GM21737 (cell line): ENCODE results near the gene NOL9.

Experiments used
- ATAC-seq: cut with Tn5 transposase; IDR thresholded peaks from one replicate; pipeline ENCODE4 v1.9.1; 2021; ENCODE audit warnings: mild to moderate bottlenecking, moderate library complexity; ENCODE audit not compliant: unreplicated experiment

The NOL9 gene

DNA sequence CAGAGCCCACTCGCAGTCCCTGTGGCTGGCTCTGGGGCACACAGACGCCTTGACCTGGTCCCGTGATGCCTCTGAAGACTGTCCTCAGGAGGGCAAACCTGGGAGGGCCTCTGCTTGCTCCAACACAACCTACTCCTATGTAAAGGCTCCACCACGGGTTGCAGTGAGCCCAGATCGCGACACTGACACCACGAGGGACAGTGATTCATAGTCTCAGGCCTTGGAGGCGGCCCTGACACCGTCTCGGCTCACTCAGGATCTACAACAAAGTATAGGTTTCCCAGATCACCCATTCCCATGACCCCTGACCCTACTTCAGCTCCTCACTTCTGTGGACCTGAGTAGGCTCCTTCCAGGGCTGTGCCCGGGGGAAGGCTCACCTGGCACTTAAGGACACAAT is 28.0 kb downstream of the NOL9 start:
- ATAC-seq = no peak

DNA sequence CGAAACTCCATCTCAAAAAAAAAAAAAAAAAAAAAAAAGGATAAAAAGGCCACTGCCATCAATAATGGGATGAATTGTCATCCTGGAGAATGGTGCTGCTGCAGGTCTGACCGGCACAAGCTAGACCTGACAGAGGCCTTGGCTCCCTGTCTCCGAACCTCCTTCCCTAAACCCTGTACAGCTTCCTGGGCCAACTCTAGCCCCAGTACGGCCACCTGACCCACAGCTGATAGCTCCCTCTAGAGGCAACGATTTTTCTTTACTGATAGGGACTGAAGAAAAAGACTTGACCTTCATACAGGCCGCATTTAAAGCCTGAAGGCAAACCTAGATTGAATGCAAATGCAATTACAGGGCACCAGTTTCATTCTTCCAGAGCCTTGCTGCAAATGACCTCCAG is 30.7 kb downstream of the NOL9 start:
- no peak for ATAC-seq

DNA sequence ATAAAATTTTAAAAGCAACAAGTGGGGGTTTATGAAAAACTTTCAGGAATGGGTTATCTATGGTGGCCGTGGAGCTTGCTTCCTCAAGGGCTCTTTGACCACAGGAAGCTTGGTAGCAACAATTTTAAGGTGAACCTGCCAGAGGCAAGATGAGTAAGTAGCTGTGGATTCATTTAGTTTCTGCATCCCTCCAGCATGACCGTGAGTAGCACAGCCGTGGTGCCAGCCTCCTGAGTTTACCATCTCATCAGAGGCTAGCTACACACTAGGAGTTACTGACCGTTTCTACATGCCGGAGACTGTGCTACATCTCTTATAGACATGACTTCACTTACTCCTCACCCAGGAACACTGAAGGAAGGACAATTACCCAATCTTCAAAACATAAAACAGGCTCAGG is 32.8 kb downstream of the NOL9 start:
- ATAC-seq = no peak

DNA sequence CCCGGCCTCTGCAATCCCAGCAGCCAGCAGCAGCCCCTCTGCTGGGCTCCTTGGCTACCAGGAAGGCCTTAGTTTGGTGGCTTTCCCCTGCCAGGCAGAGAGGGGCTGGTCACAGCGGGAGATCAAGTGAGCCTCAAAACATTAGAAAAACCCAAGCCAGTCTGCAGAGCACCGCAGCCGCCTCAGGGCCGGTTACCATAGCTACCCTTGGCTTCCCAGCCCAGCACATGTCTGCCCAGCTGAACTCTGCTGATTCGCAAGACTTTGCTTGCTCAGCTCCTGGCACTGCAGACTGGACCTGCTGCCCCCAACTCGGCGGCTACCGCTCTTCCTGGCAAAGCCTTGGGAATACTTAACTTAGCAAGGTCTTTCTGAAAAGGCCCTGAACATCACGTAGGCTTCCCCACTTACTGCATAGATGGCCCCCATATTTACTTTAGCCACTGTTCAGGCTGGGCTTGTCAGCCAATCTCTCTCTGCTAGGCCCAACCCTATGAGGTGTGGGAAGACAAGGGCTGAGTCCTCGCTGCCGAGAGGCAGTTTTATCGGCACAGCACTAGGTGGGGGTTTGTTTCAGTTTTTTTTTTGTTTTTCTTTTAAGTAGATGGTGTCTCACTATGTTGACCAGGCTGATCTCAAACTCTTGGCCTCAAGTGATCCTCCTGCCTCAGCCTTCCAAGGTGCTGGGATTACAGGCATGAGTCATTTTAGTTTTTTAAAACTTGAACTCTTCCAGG is 34.2 kb downstream of the NOL9 start:
- ATAC-seq = no peak

DNA sequence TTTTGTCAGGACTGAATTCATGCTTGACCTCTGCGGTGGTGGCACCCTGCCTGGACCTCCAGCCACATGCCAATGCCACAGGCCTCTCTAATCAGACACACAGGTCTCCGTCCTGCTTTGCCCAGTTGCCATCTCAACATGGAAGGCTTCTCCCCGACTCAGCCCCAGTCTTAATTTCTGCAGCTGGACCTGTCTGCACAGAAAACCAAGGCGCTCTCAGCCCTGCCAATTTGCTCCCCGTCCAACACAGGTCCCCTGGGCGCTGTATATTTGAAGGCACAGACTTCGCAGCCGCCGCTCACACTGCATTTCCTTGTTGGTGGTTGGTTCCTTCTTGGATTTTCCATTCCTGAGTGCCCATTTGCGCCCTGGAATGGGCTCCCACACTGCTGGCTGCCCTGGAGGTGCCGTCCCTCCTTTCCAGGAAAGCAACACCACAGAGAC is 34.8 kb downstream of the NOL9 start:
- ATAC-seq = no peak

DNA sequence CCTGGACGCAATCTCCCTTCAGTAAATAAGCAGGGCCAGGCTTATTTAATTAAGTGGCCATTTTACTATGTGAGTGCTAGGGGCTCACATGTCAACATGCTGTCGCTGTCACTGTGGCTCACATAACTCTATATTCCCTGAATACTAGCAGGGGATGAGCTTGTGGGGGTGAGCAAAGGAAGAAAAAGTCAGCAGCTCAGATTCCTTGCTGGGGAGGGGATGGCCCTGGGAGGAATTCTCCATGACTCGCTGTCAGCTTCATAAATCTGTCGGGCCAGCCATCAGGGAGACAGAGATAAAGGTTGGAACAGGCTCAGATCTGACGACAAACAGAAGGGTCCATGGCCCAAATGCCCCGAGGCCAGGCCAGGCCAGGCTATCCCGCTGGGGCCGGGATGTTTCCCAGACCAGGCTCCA is 36.9 kb downstream of the NOL9 start:
- ATAC-seq = no peak

DNA sequence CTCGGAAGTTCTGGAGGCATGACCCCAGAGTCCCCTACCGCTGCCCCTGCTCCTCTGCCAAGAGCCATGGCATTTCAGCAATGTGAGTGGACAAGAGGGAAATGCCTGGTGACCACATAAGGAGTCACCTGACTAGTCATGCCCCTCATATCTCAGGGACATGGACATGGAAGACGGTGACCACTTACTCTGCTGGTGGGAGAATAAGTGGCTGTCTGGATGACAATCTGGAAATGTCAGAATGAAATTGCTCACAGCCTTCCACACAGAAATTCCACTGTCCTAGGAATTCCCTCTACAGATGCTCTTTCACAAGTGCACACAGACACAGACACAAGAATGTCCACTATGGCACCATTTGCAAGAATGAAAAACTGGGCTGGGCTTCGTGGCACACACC is 38.5 kb downstream of the NOL9 start:
- no peak for ATAC-seq

DNA sequence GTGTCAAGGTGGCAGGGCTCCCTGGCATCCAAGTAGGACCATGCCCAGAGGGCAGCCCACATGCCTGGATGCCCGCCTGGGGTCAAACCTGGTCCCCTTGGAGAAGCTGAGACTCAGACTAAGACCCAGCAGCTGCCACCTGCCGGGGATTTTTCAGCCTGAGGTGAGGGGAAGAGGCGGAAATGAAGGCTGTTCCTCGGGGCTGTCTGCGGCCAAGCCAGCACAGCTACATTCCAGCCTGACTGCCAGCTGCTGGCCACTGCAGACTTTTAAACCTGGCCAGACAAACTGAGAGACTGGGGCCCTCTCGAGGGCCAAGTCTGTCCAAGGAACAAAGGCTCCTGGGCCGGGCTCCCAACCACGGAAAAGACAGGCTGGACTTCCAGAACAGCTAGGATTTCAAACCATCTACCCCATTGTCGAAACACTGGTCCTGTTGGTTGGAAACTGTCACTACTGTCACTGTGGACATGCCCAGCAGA is 41.0 kb downstream of the NOL9 start:
- no peak for ATAC-seq

DNA sequence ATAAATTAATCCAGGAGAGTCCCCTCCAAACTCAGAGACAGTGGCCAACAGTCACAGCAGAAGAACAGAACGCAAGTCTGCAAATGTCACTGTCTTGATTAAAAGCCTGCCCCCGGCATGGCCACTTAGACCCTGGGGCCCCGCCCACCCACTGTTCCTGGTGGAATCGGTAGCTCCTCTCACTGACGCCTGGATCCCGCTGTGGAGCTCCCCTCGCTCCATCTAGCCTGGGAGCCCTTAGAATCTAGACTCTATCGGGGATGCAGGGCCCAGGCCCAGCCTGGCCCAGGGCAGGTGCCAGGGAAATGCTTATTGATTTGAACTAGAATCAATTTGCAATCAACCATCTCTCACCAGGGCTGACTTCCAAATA is 41.4 kb downstream of the NOL9 start:
- no peak for ATAC-seq

DNA sequence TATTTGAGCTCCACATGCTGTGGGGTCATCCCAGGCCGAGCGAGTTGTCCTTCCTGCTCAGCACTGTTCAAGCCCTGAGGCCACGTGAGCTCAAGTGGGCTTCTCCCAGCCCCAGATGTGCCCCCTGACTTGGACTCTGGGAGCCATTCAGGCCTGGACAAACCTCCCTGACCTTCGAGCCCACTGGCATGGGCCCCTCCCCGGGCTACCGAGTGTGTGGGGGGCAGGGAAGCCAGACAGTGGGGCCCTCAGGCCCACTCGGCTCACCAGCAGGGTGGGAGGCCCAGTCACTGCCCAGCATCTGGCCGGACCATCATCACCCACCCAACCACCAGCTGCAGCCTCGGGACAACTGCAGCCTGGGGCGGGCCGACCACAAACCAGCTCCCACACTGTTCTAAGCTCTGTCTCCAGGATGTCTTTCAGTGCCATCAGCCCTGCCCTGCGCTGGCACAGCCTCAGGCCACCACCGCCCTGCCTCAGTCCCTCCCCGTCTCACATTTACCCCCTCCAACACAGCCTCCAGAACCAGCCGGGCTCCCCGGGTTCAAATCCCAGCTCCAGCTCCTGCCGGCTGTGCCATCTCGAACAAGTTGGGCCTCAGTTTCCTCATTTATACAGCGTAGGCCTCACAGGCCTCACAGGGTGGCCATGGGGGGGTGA is 41.9 kb downstream of the NOL9 start:
- no peak for ATAC-seq

DNA sequence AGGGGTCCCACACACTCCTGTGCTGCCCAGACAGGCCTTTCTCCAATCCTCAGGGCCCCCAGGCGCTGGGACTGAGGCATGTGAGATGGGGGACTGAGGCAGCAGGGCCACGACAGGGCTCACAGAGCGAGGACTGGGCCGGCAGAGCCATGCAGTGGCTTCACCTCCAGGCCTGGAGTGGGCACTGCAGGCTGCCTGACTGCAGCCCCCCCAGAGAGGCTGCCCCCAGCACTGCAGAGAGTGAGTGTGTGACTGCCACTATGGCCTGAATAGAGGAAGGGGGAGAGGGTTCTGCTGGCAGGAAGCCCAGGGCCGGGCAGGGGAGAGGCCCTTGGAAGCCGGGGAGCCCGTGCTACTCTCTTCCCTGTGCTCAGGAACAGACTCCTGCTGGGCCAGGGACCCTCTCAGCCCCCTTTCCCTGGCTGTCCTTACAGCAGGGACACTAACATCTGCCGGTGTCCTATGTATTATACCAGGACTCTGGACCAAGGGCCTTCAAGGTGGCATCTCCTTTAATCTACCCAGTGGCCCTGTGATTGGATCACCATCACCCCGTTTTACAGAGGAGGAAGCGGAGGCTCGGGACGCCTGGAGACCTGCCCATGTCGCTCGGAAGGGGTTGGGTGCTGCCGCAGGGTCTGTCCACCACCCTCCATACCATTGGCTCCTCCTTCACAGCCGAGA is 42.6 kb downstream of the NOL9 start:
- no peak for ATAC-seq

DNA sequence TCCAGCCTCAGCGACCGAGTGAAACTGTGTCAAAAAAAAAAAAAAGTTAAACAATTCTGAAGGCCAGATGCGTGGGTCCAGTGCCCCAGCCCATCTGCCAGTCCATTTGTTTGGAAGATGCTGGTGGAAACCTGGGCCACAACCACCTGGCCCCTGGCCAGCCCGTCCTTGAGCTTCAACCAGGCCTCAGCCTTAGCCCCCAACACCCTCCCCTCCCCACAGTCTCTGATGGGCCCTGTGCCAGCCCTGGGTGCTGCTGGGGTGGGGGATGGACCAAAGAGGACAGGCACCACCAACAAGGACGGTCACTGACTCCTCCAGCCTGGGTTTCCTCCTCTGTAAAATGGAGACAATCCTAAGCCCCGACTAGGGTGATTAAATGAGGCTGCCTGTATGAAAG is 43.3 kb downstream of the NOL9 start:
- no peak for ATAC-seq

DNA sequence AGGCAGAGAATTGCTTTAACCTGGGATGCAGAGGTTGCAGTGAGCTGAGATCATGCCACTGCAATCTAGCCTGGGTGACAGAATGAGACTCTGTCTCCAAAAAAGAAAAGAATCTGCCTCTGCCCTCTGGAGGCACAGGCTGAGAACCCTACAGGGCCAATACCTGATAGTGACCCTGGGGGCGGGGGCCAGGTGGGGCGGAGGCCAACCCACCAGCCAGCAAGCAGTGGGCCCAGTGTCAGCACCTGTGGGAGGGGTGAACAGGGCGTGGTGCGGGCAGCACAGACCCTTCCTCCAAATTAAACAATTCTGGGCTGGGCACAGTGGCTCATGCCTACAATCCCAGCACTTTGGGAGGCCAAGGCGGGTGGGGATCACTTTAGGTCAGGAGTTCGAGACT is 43.8 kb downstream of the NOL9 start:
- no peak for ATAC-seq

DNA sequence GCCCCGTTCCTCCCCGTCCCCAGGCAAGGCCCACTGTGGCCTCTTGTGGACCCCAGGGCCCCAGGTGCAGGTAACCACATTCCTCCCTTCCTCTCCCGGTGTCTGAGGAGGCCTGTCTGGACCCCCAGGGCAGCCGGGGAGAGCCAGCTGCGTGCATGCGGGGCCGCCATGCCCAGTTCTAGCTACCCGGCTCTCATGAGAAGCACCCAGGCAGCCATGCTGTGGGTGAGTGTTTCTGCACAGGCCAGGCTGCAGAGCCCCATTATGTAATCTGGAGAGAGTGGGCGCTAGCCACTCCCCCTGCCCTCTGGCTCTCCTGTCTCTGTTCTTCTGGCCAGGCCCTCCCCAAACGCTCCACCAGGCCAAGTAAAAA is 44.4 kb downstream of the NOL9 start:
- ATAC-seq = no peak

DNA sequence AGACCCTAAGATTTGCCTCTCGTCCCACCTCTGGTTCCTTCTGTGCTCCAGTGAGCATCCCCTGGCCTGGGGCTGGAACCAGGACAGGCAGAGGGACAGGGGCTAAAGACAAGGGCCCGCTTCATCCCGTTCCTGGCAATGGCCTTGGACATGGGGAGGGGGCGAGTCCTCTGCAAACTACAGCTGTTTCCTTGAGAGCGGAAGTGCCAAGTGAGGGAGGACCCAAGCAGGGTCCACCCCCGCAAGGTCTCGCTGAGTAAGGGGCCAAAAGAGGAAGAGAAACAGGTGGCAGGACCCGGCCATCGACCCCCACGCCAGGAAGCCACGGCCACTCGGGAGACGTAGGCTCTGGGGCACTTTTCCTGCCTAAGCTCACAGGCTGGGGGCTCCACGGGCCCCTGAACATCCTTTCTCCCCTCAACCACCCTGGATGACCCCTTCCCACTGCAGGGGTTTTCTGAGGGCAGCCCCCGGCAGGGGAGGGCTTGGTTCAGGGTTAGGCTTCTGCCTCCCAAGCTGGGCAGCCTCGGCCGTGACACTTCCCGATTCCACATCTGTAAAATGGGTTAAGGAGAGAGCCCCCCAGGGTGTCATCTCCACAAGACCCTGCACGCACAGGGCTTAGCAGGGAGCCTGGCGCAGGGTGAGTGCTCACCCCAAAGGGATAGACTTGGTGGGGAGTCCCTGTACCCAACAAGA is 44.9 kb downstream of the NOL9 start:
- ATAC-seq = no peak

DNA sequence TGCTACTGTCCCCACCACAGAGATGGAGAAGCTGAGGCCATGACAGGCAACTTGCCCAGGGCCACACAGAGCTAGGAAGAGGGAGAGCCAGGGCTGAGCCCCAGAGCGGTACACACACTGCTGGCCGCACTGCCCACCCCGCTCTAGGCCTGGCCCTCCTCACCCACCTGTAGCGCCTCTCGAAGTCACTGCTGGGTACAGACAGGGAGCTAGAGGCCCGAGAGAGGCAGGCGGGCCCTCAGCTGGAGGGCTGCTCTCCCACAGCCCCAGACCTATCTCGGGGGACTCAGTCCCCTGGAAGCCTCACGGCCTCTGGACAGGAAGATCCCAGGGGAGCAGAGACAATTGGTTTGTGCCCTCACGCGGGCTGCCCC is 45.5 kb downstream of the NOL9 start:
- no peak for ATAC-seq

DNA sequence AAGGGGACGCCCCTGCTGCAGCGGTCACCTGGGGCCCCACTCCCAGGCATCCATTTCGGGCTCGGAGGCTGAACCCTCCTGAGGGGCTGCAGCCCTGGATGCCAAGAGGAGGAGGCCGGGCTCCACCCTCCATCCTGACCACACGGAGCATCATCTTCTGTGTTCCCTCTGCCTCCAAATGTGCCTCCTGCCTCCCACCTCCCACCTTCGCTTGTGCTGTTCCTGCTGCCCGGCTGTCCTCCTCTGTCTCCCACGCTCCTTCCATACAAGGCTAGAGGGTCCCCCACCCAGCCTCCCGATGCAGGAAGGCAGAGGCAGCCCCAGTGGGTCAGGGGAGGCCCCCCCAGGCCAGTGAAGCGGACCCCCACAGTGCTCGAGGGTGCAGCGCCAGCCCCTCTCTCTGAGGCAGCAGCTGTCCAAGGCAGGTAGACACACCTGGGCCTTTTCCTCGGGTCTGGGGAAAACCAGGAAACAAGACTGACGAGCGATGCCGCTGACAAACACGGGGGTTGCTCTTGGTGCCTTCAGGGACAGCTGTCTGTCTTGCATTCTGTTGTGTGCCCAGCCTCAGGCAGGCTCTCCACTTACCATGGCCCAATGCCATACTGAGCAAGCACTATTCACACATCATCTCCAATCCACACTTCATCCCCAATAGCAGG is 46.0 kb downstream of the NOL9 start:
- ATAC-seq = no peak

DNA sequence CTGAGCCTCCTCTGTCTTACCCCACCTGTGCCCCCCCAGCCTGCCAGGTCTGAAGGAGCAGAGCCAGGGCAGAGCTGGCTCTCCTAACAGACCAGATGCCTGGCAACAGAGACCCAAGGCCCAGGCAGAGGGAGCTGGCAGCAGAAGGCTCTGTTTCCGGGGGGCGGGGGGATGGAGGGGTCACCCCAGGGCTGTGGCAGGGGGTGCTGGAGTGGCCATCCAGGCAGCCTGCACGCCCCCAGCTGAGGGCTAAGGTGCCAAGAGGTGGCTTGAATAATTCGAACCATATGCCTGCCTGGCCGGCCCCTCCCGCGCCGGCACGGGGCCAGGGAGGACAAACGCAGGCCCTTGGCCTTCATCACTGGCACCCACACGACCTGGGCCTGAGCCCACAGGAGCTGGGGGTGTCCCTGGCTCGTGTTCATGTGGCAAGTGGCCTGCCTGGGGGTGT is 46.8 kb downstream of the NOL9 start:
- ATAC-seq = no peak

DNA sequence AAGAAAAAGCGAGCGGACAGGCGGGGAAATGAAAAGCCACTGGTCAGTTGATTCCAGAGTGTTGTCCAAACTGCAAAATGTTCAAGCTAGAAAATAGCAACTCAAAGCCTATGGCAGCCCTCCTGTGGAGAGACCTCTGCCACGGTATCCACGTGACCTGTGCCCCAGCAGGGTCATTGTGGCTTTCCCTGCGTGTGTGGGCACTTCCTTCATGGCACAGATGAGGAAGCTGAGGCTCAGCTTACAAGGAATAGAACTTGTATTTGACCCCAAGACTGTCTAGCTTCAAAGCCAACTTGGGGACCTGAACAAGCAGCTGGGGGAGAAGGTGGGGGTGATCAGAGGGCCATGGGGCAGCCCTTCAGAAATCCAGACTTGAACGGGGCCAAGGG is 47.3 kb downstream of the NOL9 start:
- ATAC-seq = no peak

DNA sequence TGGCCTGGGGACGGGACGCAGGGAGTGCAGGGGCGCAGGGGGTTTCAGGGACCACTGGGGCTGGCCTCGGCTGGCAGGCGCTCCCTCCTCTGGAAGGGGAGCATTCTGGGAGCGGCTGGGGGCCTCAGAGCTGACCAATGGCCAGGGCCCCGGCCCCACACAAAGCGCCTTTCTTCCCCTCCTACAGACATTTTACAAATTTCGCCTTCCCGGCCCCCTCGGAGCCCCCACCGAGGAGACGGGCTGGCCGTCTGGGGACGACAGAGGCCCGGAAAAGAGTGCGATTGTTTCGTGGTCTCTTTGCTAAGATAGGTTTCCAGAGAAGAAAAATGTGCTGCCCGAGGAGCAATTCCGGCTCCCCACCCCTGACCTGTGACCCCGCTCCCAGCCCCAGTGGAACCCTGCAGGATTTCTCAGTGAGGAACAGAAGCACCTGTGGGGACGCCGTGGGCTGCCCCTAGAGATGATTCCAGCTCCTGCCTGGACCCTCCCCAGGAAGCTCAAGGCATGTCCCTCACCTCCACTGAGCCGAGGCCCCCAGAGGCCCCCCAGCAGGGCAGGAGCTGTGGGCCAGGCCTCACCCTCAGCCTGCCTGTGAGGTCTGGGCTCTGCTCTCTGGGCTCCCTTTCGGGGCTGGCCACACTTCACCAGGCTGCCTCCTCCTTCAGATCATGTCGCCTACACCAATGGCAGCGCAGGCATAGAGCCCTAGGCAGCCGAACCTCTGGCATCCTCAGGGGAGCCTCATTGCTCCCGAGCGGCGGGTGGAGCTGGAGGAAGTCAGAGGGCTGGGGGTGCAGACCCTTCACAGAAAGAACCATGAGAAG is 47.9 kb downstream of the NOL9 start:
- no peak for ATAC-seq
